HTR-8/SVneo (cell line): ENCODE results near the gene CEP128.
A peak's percentile ranks its signal among the peaks of the same experiment; 100 is the strongest.
"Not testable (repeated sequence)": the region's sequence is repeated elsewhere in the genome, so short reads cannot be mapped to it uniquely, and the experiment has no call there.

Source experiments
- DNase-seq: peaks from one replicate; pipeline ENCODE4 v3.0.0; 2011; ENCODE audit warnings: low spot score, mixed read lengths; ENCODE audit not compliant: insufficient read length
- FAIRE-seq: peaks from 2 replicates; lab custom pipeline; 2011; peaks lifted over from hg19 to GRCh38; lab: Jason Lieb, UNC

Gene CEP128

GRCh38 chr14:80954687-80955299 lies 13.3 kb upstream of the CEP128 start:
- peak; percentile 69 for DNase-seq
- peak; percentile 72 for FAIRE-seq

GRCh38 chr14:80953211-80953610 lies 11.7 kb upstream of the CEP128 start:
- DNase-seq, FAIRE-seq: not testable (repeated sequence)

- DNase-seq: no peak
- no peak for FAIRE-seq
Observed at GRCh38 chr14:80951491-80951890, 10.0 kb upstream of the CEP128 start.

GRCh38 chr14:80948291-80948690 lies 6.8 kb upstream of the CEP128 start:
- FAIRE-seq (no peak), DNase-seq (no peak)

GRCh38 chr14:80946797-80947196 lies 5.3 kb upstream of the CEP128 start:
- DNase-seq: no peak
- FAIRE-seq: no peak

- no peak for FAIRE-seq
- no peak for DNase-seq
Observed at GRCh38 chr14:80946187-80946586, 4.6 kb upstream of the CEP128 start.

- FAIRE-seq (no peak), DNase-seq (no peak)
Observed at GRCh38 chr14:80944861-80945617, 3.5 kb upstream of the CEP128 start.

GRCh38 chr14:80942191-80942600 lies 658 bp upstream of the CEP128 start:
- DNase-seq: no peak
- FAIRE-seq: no peak

GRCh38 chr14:80940146-80940545 lies 1.4 kb downstream of the CEP128 start:
- DNase-seq: no peak
- no peak for FAIRE-seq

GRCh38 chr14:80933686-80934085 lies 7.9 kb downstream of the CEP128 start:
- DNase-seq: no peak
- no peak for FAIRE-seq

GRCh38 chr14:80933282-80933681 lies 8.3 kb downstream of the CEP128 start:
- DNase-seq (no peak), FAIRE-seq (no peak)

GRCh38 chr14:80930836-80931389 lies 10.6 kb downstream of the CEP128 start:
- DNase-seq (peak; percentile 53), FAIRE-seq (peak; percentile 89)

- no peak for FAIRE-seq
Observed at GRCh38 chr14:80930095-80930494, 11.4 kb downstream of the CEP128 start.

GRCh38 chr14:80927083-80927989 lies 14.2 kb downstream of the CEP128 start:
- DNase-seq: no peak
- FAIRE-seq: no peak

More at GRCh38 chr14:80930095-80930494, 11.4 kb downstream of the CEP128 start:
- no peak for DNase-seq

- no peak for DNase-seq
- no peak for FAIRE-seq
Observed at GRCh38 chr14:80926397-80927082, 15.0 kb downstream of the CEP128 start.

- FAIRE-seq (no peak), DNase-seq (no peak)
Observed at GRCh38 chr14:80924365-80925103, 17.0 kb downstream of the CEP128 start.

GRCh38 chr14:80923368-80923767 lies 18.2 kb downstream of the CEP128 start:
- DNase-seq: no peak
- FAIRE-seq: no peak

GRCh38 chr14:80919622-80920021 lies 21.9 kb downstream of the CEP128 start:
- FAIRE-seq (no peak), DNase-seq (no peak)

- not testable (repeated sequence) for FAIRE-seq, DNase-seq
Observed at GRCh38 chr14:80912013-80912412, 29.5 kb downstream of the CEP128 start.
